ENCODE measurements around the gene KRTAP4-7. TPM values are rescaled to one million over a fixed set of nuclear protein-coding genes. Genes with fewer than 3 reads are reported as not detected.
"Not testable (repeated sequence)": the region's sequence is repeated elsewhere in the genome, so short reads cannot be mapped to it uniquely, and the experiment has no call there.

The KRTAP4-7 gene
- polyA plus RNA-seq, 2 donors: not detected

DNA sequence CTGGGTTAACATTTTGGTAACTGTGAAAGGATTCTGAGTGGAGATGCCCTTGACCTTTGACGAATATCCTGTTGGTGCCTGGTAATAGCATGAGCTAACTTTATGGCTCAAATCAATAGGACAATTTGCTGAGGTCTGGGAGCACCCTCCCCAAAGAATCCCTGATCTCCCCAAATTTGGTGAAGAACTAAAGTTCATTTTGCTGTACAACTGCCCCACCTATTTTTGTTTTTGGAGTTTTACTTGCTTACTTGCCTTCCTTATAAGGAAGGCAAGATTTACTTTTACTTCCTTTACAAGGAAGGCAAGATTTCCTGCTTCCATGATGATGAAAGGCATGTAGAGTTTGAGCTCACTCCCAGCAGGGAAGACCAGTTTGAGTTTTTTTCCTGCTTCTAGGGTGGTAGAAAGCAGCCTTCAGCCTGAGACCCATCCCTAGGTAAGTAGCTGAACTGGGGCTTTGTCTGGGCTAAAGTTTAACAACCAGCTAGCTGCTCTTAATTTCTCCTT is 24.0 kb downstream of the KRTAP4-7 start:
- no peaks in the 10 kb centered on the region for H3K27me3 ChIP-seq (ENCODE audit: control insufficient read depth in 1 of 2, insufficient read depth in 2 of 2, low read length in 2 of 2)
- no peaks in the 10 kb centered on the region for H3K9me3 ChIP-seq (ENCODE audit: control insufficient read depth in 2 of 2, insufficient read depth in 1 of 2, low read depth in 1 of 2, low read length in 1 of 2)
- H3K27ac ChIP-seq (ENCODE audit: low read depth in 2 of 2, low read length in 1 of 2): no peak overlapping the region
- H3K4me1 ChIP-seq (ENCODE audit: control insufficient read depth in 2 of 2, insufficient read depth in 2 of 2, low read length in 1 of 2): no peaks in the 10 kb centered on the region
- no peaks in the 10 kb centered on the region for H3K36me3 ChIP-seq (ENCODE audit: control insufficient read depth in 2 of 2, insufficient read depth in 2 of 2, low read length in 1 of 2)
- no peak overlapping the region for H3K4me3 ChIP-seq (ENCODE audit: low read depth in 1 of 2, low read length in 2 of 2)
- WGBS, 2 donors: 58 to 79% methylated on average over 1 of the region's 1 CpG

DNA sequence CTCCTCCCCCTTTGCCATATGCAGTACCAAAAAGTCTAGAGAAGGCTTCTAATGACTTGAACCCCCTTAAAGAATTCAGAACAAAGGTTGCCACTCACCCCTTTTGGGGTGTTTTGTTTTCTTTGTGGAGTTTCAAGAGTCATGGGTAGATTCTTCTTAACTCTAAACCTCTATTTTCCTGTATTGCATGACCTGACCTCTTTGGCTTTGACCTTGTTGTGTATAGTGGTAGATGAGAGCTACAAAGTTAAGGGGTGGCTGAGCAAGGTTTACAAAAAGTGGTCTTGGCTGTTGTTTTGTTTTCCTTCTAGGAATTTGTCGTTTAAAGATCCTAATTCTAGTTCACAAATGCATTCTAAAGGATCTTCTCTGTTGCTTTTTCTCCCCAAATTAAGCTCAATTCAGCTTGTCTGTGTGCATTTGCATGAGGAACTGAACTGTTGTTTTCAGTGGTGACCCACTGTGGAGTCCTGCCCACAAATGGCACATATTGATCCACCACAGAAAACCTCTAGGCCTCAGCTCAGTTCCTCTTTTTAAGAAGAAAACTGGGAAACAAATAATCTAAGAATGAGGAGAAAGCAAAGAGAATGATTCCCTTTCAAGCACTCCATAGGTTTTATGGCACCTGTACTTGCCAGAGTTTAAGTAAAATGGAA is 24.9 kb downstream of the KRTAP4-7 start:
- H3K27ac ChIP-seq (ENCODE audit: low read depth in 2 of 2, low read length in 1 of 2); H3K4me1 ChIP-seq (ENCODE audit: control insufficient read depth in 2 of 2, insufficient read depth in 2 of 2, low read length in 1 of 2); H3K36me3 ChIP-seq (ENCODE audit: control insufficient read depth in 2 of 2, insufficient read depth in 2 of 2, low read length in 1 of 2); H3K4me3 ChIP-seq (ENCODE audit: low read depth in 1 of 2, low read length in 2 of 2); H3K27me3 ChIP-seq (ENCODE audit: control insufficient read depth in 1 of 2, insufficient read depth in 2 of 2, low read length in 2 of 2); H3K9me3 ChIP-seq (ENCODE audit: control insufficient read depth in 2 of 2, insufficient read depth in 1 of 2, low read depth in 1 of 2, low read length in 1 of 2): not testable (repeated sequence)
- WGBS, 2 donors: 6 to 19% methylated on average over 1 of the region's 1 CpG

DNA sequence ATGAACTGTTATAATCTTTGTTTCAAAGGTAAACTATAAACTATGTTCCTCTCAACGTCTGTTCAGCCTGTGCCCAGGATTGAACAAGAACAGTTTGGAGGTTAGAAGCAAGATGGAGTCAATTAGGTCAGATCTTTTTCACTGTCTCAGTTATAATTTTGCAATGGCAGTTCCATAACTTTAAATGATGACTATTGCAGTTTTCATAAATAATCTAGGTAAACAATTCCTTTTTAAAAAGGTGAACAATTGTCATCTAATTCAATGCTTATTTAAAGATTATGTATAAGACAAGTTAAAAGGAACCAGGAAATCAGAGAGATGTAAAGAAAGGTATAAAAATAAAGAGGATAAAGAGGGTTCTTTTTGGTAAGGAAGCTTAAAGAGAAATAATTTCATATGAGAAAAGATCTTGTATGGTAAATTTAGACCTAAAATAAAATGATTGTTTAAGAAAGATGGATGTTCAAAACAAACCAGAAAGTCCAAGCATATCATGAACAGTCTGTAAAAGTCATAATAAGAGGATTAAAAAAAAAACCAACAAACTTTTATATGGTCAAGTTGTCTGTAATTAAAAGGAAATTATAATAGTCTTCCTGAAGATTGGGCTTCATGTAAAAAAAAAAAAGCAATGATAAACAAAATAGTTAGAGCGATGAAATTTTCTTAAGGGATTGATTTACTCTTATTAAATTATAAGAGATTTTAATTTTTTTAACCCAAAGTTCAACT is 27.4 kb downstream of the KRTAP4-7 start:
- H3K4me3 ChIP-seq (ENCODE audit: low read depth in 1 of 2, low read length in 2 of 2): no peak overlapping the region
- H3K27me3 ChIP-seq (ENCODE audit: control insufficient read depth in 1 of 2, insufficient read depth in 2 of 2, low read length in 2 of 2): no peaks in the 10 kb centered on the region
- H3K36me3 ChIP-seq (ENCODE audit: control insufficient read depth in 2 of 2, insufficient read depth in 2 of 2, low read length in 1 of 2): no peaks in the 10 kb centered on the region
- WGBS, 2 donors: 78 to 81% methylated on average over 2 of the region's 2 CpGs
- no peaks in the 10 kb centered on the region for H3K9me3 ChIP-seq (ENCODE audit: control insufficient read depth in 2 of 2, insufficient read depth in 1 of 2, low read depth in 1 of 2, low read length in 1 of 2)
- H3K27ac ChIP-seq (ENCODE audit: low read depth in 2 of 2, low read length in 1 of 2): no peak overlapping the region
- no peaks in the 10 kb centered on the region for H3K4me1 ChIP-seq (ENCODE audit: control insufficient read depth in 2 of 2, insufficient read depth in 2 of 2, low read length in 1 of 2)

DNA sequence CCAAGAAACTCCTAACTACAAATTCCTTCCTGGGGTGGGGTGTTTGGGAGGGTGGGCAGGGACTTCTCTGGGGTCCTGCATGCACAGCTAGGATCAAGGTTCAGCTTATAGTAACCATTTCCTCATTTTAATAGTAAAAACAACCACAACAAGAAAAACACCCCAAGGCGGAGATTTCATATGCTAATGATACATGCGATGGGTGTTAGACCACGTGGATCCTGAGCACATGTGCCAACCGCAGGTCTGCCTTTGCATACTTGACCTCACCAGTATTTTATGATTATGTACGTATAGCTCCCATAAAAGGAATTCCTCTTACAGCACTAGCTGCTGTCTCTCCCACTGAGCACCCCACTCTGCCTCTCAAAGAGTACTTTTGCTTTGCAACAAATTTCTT is 32.3 kb downstream of the KRTAP4-7 start:
- Histone ChIP-seq H3K4me3 (ENCODE audit: low read depth in 1 of 2, low read length in 2 of 2) (no peak overlapping the region), H3K27ac (ENCODE audit: low read depth in 2 of 2, low read length in 1 of 2) (no peak overlapping the region), H3K36me3 (ENCODE audit: control insufficient read depth in 2 of 2, insufficient read depth in 2 of 2, low read length in 1 of 2) (no peaks in the 10 kb centered on the region), H3K4me1 (ENCODE audit: control insufficient read depth in 2 of 2, insufficient read depth in 2 of 2, low read length in 1 of 2) (no peaks in the 10 kb centered on the region), H3K9me3 (ENCODE audit: control insufficient read depth in 2 of 2, insufficient read depth in 1 of 2, low read depth in 1 of 2, low read length in 1 of 2) (no peaks in the 10 kb centered on the region), H3K27me3 (ENCODE audit: control insufficient read depth in 1 of 2, insufficient read depth in 2 of 2, low read length in 2 of 2) (no peaks in the 10 kb centered on the region)
- 54 to 67% methylated on average over 5 of the region's 5 CpGs for WGBS, 2 donors

DNA sequence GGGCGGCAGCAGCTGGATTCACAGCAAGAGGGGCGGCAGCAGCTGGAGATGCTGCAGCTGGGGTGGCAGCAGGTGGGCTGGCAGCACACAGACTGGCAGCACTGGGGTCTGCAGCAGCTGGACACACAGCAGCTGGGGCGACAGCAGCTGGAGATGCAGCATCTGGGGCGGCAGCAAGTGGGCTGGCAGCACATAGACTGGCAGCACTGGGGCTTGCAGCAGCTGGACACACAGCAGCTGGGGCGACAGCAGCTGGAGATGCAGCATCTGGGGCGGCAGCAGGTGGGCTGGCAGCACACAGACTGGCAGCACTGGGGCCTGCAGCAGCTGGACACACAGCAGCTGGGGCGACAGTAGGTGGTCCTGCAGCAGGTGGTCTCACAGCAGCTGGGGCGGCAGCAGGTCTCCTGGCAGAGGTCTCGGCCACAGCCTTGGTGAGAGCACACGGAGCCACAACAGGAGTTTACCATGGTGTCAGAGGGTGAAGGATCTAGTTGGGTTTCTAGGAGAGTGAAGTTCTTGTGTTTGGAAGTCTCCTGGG is 34.0 kb downstream of the KRTAP4-7 start, which contains the start of gene KRTAP4-11:
Gene KRTAP4-11, minus strand, starts transcription at position 528 of the 541 bp plus-strand sequence. Its CDS starts 58 bp downstream, at position 470.
- H3K36me3 ChIP-seq (ENCODE audit: control insufficient read depth in 2 of 2, insufficient read depth in 2 of 2, low read length in 1 of 2); H3K27ac ChIP-seq (ENCODE audit: low read depth in 2 of 2, low read length in 1 of 2); H3K9me3 ChIP-seq (ENCODE audit: control insufficient read depth in 2 of 2, insufficient read depth in 1 of 2, low read depth in 1 of 2, low read length in 1 of 2); H3K4me1 ChIP-seq (ENCODE audit: control insufficient read depth in 2 of 2, insufficient read depth in 2 of 2, low read length in 1 of 2); H3K4me3 ChIP-seq (ENCODE audit: low read depth in 1 of 2, low read length in 2 of 2); H3K27me3 ChIP-seq (ENCODE audit: control insufficient read depth in 1 of 2, insufficient read depth in 2 of 2, low read length in 2 of 2): not testable (repeated sequence)
- WGBS, 2 donors: 77 to 84% methylated on average over 9 to 10 of the region's 10 CpGs

DNA sequence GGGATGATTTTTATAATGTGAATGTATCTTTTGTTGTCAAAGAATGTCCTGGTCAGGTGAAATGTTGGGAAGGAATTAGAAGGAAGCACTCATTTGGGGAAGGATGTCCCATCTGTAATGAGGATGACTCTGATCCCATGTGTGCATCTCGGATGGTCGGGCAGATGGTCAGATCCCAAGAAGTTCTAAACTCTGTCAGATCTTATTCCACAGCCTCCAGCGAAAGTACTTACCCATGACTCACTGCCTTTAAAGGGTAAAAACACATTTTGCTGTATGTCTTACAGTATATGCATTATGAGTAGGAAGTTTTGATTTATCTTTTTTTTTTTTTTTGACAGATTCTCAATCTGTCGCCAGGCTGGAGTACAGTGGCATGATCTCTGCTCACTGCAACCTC is 34.8 kb downstream of the KRTAP4-7 start:
- no peaks in the 10 kb centered on the region for H3K36me3 ChIP-seq (ENCODE audit: control insufficient read depth in 2 of 2, insufficient read depth in 2 of 2, low read length in 1 of 2)
- no peaks in the 10 kb centered on the region for H3K27me3 ChIP-seq (ENCODE audit: control insufficient read depth in 1 of 2, insufficient read depth in 2 of 2, low read length in 2 of 2)
- H3K9me3 ChIP-seq (ENCODE audit: control insufficient read depth in 2 of 2, insufficient read depth in 1 of 2, low read depth in 1 of 2, low read length in 1 of 2): no peaks in the 10 kb centered on the region
- no peak overlapping the region for H3K4me3 ChIP-seq (ENCODE audit: low read depth in 1 of 2, low read length in 2 of 2)
- 76 to 81% methylated on average over 4 of the region's 4 CpGs for WGBS, 2 donors
- H3K4me1 ChIP-seq (ENCODE audit: control insufficient read depth in 2 of 2, insufficient read depth in 2 of 2, low read length in 1 of 2): no peaks in the 10 kb centered on the region
- H3K27ac ChIP-seq (ENCODE audit: low read depth in 2 of 2, low read length in 1 of 2): no peak overlapping the region

DNA sequence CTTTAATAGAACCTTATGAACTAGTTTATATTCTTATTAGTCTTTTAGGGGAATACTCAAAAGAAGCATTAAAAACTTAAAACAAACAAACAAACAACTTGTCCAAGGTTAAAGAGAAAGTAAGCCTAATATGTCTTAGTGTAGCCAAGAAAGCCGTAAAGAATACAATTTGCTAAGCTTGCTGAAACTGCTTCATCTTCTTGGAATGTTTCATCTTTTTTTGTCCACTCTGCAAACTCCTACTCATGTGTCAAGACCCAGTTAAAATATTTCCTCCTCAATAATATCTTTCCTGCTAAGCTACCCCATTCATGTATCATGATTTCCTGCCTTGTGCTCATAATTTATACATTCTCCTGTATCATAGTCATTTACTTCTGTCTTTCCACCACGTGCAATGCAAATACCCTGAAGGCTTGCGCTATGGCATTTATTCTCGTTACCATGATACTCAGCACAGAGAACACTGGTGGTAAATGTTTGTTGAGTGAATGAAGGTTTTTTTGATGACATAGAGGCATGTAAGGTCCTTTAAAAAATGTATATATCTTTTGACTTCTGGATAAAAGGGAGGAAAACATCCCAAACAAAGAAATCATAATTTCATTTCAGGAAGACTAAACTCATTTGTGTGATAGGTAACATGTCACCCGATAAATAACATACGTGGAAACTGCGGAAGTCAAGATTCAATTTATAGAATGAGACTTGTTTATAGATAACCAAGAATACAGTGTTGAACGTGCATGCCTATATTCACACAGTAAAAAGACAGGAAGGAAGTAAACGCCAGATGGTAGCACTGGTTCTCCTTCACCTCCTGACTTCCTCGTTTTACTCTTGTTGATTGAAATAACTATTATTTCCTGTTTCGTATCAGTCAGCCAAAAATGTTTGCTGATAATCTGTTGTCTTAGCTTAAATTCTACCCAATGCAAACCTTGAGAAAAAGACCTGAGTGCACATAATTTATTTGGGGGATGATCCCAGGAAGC is 36.0 kb downstream of the KRTAP4-7 start:
- WGBS, 2 donors: 52 to 58% methylated on average over 11 of the region's 11 CpGs
- H3K27ac ChIP-seq (ENCODE audit: low read depth in 2 of 2, low read length in 1 of 2); H3K36me3 ChIP-seq (ENCODE audit: control insufficient read depth in 2 of 2, insufficient read depth in 2 of 2, low read length in 1 of 2); H3K27me3 ChIP-seq (ENCODE audit: control insufficient read depth in 1 of 2, insufficient read depth in 2 of 2, low read length in 2 of 2); H3K9me3 ChIP-seq (ENCODE audit: control insufficient read depth in 2 of 2, insufficient read depth in 1 of 2, low read depth in 1 of 2, low read length in 1 of 2); H3K4me3 ChIP-seq (ENCODE audit: low read depth in 1 of 2, low read length in 2 of 2); H3K4me1 ChIP-seq (ENCODE audit: control insufficient read depth in 2 of 2, insufficient read depth in 2 of 2, low read length in 1 of 2): not testable (repeated sequence)

DNA sequence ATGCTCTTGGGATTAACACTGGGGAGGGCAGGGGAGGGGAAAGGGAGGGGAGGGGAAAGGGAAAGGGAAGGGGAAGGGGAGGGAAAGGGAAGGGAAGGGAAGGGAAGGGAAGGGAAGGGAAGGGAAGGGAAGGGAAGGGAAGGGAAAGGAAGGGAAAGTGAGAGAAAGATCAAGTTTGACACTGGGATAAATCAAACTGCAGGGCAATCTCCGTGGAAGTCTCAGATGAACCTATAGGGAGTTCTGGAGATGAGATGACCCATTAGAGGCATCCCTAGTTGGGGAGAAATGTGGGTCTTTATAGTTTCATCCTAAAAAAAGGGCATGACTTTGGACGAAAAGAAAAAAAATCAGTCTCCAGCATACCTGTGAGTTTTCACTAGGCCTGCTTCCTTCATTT is 37.8 kb downstream of the KRTAP4-7 start:
- WGBS, 2 donors: 80 to 91% methylated on average over 2 of the region's 2 CpGs

DNA sequence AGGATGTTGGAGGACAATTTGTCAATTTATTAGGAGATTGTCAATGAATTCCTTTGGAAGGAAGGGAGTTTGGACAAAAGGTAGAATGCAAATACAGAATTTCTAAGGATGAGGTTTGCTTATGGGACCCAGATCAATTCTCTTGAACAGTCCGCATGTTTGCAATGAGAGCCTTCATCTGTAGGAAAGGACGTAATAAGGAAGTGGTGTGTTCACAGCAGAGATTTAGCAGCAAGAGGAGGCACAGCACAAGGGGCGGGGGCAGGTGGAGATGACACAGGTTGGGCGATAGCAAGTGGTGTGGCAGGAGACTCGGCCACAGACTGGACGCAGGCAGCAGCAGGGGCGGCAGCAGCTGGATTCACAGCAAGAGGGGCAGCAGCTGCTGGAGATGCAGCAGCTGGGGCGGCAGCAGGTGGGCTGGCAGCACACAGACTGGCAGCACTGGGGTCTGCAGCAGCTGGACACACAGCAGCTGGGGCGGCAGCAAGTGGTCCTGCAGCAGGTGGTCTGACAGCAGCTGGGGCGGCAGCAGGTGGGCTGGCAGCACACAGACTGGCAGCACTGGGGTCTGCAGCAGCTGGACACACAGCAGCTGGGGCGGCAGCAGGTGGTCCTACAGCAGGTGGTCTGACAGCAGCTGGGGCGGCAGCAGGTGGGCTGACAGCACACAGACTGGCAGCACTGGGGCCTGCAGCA is 39.5 kb downstream of the KRTAP4-7 start:
- H3K4me3 ChIP-seq (ENCODE audit: low read depth in 1 of 2, low read length in 2 of 2); H3K27ac ChIP-seq (ENCODE audit: low read depth in 2 of 2, low read length in 1 of 2); H3K36me3 ChIP-seq (ENCODE audit: control insufficient read depth in 2 of 2, insufficient read depth in 2 of 2, low read length in 1 of 2); H3K27me3 ChIP-seq (ENCODE audit: control insufficient read depth in 1 of 2, insufficient read depth in 2 of 2, low read length in 2 of 2); H3K9me3 ChIP-seq (ENCODE audit: control insufficient read depth in 2 of 2, insufficient read depth in 1 of 2, low read depth in 1 of 2, low read length in 1 of 2); H3K4me1 ChIP-seq (ENCODE audit: control insufficient read depth in 2 of 2, insufficient read depth in 2 of 2, low read length in 1 of 2): not testable (repeated sequence)
- 81 to 90% methylated on average over 8 to 12 of the region's 12 CpGs for WGBS, 2 donors

More for the DNA sequence above, 37.8 kb downstream of the KRTAP4-7 start:
- Histone ChIP-seq H3K4me1 (ENCODE audit: control insufficient read depth in 2 of 2, insufficient read depth in 2 of 2, low read length in 1 of 2) (no peaks in the 10 kb centered on the region), H3K27ac (ENCODE audit: low read depth in 2 of 2, low read length in 1 of 2) (no peak overlapping the region), H3K36me3 (ENCODE audit: control insufficient read depth in 2 of 2, insufficient read depth in 2 of 2, low read length in 1 of 2) (no peaks in the 10 kb centered on the region), H3K27me3 (ENCODE audit: control insufficient read depth in 1 of 2, insufficient read depth in 2 of 2, low read length in 2 of 2) (no peaks in the 10 kb centered on the region), H3K9me3 (ENCODE audit: control insufficient read depth in 2 of 2, insufficient read depth in 1 of 2, low read depth in 1 of 2, low read length in 1 of 2) (no peaks in the 10 kb centered on the region), H3K4me3 (ENCODE audit: low read depth in 1 of 2, low read length in 2 of 2) (no peak overlapping the region)
